ENCODE results near the gene ATP8A2. TPM values are rescaled to one million over a fixed set of nuclear protein-coding genes. Genes with fewer than 3 reads are reported as not detected.

ATP8A2 gene
- total and polyA plus RNA-seq, 2 of the 8 experiments (the other 6 are each of a cell fraction or from before 2014, with no cell fraction given), result 2.4 to 8.3 TPM

DNA sequence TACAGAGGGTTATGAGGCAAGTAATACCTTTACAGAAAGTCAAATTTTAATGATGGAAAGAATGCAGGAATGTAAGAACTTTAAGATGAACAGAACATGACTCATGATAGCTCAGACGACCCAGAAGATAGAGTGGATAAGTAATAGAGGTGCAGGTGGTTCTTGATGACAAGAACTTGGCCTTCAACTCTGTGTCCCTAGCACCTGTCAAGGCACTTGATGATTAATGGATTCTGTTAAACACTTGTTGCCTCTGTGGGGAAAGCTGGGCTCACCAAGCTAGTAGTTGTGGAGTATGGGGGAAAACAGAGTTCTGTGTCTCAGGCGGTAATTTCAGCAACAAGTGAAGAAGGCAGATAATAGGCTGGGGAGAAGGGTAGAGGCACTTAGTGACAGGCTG lies 306.2 kb downstream of the ATP8A2 start:
- TF ChIP-seq PHF8 (conservative IDR thresholded peaks at IDR 0.05; ENCODE audit: low read depth, low read length) (no peak), TAF1 (IDR thresholded peaks at IDR 0.05; ENCODE audit: low read depth, low read length) (no peak), BACH1 (IDR thresholded peaks at IDR 0.05; ENCODE audit: low read length) (no peak), SP4 (IDR thresholded peaks at IDR 0.05; ENCODE audit: low read length) (no peak), POLR2AphosphoS5 (IDR thresholded peaks at IDR 0.05; ENCODE audit: low read depth, low read length) (no peak), CREB1 (IDR thresholded peaks at IDR 0.05) (no peak), EGR1 (IDR thresholded peaks at IDR 0.05; ENCODE audit: borderline replicate concordance, low read depth, low read length) (no peak), ZNF274 (IDR thresholded peaks at IDR 0.05; ENCODE audit: borderline replicate concordance, extremely low read depth, low read length) (no peak), CBX8 (IDR thresholded peaks at IDR 0.05; ENCODE audit: borderline replicate concordance, low read depth, low read length) (no peak), CTBP2 (IDR thresholded peaks at IDR 0.05; ENCODE audit: borderline replicate concordance, insufficient read depth, insufficient read length, low read length) (no peak), SRF (IDR thresholded peaks at IDR 0.05; ENCODE audit: low read depth, low read length) (no peak), SP2 (IDR thresholded peaks at IDR 0.05; ENCODE audit: low read length) (no peak)
- TF ChIP-seq, protein P1, sequence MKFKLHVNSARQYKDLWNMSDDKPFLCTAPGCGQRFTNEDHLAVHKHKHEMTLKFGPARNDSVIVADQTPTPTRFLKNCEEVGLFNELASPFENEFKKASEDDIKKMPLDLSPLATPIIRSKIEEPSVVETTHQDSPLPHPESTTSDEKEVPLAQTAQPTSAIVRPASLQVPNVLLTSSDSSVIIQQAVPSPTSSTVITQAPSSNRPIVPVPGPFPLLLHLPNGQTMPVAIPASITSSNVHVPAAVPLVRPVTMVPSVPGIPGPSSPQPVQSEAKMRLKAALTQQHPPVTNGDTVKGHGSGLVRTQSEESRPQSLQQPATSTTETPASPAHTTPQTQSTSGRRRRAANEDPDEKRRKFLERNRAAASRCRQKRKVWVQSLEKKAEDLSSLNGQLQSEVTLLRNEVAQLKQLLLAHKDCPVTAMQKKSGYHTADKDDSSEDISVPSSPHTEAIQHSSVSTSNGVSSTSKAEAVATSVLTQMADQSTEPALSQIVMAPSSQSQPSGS (IDR thresholded peaks at IDR 0.05; ENCODE audit: low read length), result no peak
- Histone ChIP-seq H3K4ac (replicated peaks; ENCODE audit: insufficient read length, low read depth, low read length) (no peak overlapping the region), H2AK5ac (ENCODE audit: low read depth, low read length) (no peak overlapping the region), H3K4me2 (ENCODE audit: insufficient read depth in 1 of 2, low read depth in 2 of 2, low read length in 2 of 2) (no peak overlapping the region), H4K5ac (ENCODE audit: insufficient read length, low read depth, low read length) (no peak overlapping the region), H2BK120ac (replicated peaks; ENCODE audit: low read depth, low read length) (no peak overlapping the region), H2AFZ (ENCODE audit: low read length) (no peak overlapping the region), H3K23ac (ENCODE audit: insufficient read length) (no peak overlapping the region), H3K23me2 (ENCODE audit: low read depth, low read length) (no peaks in the 10 kb centered on the region), H3K18ac (ENCODE audit: extremely low read depth, low read length) (no peak overlapping the region), H3K79me1 (ENCODE audit: low read depth, low read length) (no peaks in the 10 kb centered on the region), H3K27me3 (replicated peaks in 1 of 4; ENCODE audit: control insufficient read depth in 3 of 4, extremely low read depth in 1 of 4, insufficient read depth in 3 of 4, low read length in 3 of 4) (no peaks in the 10 kb centered on the region), H3K36me3 (ENCODE audit: control insufficient read depth in 2 of 4, insufficient read depth in 4 of 4, low read length in 3 of 4) (no peaks in the 10 kb centered on the region), H2BK12ac (ENCODE audit: low read depth, low read length) (no peak overlapping the region), H2BK20ac (ENCODE audit: low read length) (no peak overlapping the region), H4K8ac (ENCODE audit: extremely low read depth, insufficient read depth, low read length) (no peak overlapping the region), H3K9ac (replicated peaks in 1 of 4; ENCODE audit: extremely low read depth in 1 of 4, low read depth in 3 of 4, low read length in 3 of 4) (no peak overlapping the region), H3K79me2 (ENCODE audit: control insufficient read depth in 1 of 2, insufficient read depth in 2 of 2, low read length in 2 of 2) (no peaks in the 10 kb centered on the region), H3K4me3 (ENCODE audit: extremely low read depth in 1 of 4, insufficient read depth in 2 of 4, low read depth in 3 of 4, low read length in 4 of 4) (no peak overlapping the region), H2BK15ac (ENCODE audit: low read length) (no peak overlapping the region), H3K14ac (ENCODE audit: insufficient read length) (no peak overlapping the region), H3K27ac (ENCODE audit: low read depth, low read length) (no peak overlapping the region), H3K9me3 (ENCODE audit: insufficient read depth in 2 of 2, low read depth in 1 of 2, low read length in 1 of 2) (no peaks in the 10 kb centered on the region; a peak in 1 of 4 replicates), H4K91ac (replicated peaks; ENCODE audit: insufficient read length, low read length) (no peak overlapping the region), H3K4me1 (replicated peaks in 1 of 4; ENCODE audit: control insufficient read depth in 3 of 4, insufficient read depth in 4 of 4, low read length in 3 of 4) (peaks cover 0 to 2% (median 0%) of the 10 kb centered on the region in 4 experiments; a peak in 1 of 7 replicates), H2BK5ac (ENCODE audit: low read depth, low read length) (no peak overlapping the region), H4K20me1 (replicated peaks in 1 of 2; ENCODE audit: control insufficient read depth in 1 of 2, insufficient read depth in 2 of 2, low read length in 2 of 2) (no peaks in the 10 kb centered on the region), H3K56ac (replicated peaks; ENCODE audit: insufficient read length, low read depth, low read length) (no peak overlapping the region)
- CTCF ChIA-PET (ENCODE audit: partially characterized antibody), result interaction anchor here (0.9 to 1.4 kb wide), 2 partner anchors 9 to 40 kb away, joined by 3 read pairs; no protein-coding TSS in a partner anchor
- 96% methylated on average over 2 of the region's 2 CpGs; no CpG with 5 or more reads in 1 of the 2 experiments for WGBS, 2 experiments (ENCODE audit: extremely low coverage in 1 of 2, insufficient coverage in 1 of 2, insufficient read length in 1 of 2, insufficient replicate concordance in 2 of 2, low coverage in 1 of 2, low lambda C conversion rate in 2 of 2, missing lambda C conversion rate in 1 of 2)
- no peak for FAIRE-seq
- POLR2A ChIA-PET (ENCODE audit: partially characterized antibody), result interaction anchor here (1.4 kb wide), 1 partner anchor 373 kb away, joined by 5 read pairs; no protein-coding TSS in a partner anchor
- DNase-seq (ENCODE audit: low read depth in 1 of 2, low spot score in 2 of 2), result no peak

Measured in H1 (cell line).